Activated T-helper 1 cell treated with anti-CD3 and anti-CD28 coated beads, Interleukin-12 subunit alpha, Interleukin-12 subunit beta, Interleukin-2, Interleukin-4 antibody, amounts not matched to agents 30 ng/mL and 10 ng/mL and 1 ng/mL, durations not matched to agents 14 hours and 24 hours and 36 hours (primary cell): ENCODE measurements around the gene ZNF581. TPM values are rescaled to one million over a fixed set of nuclear protein-coding genes. Genes with fewer than 3 reads are reported as not detected.

Experiments
- DNase-seq: peaks from one replicate; pipeline ENCODE4 v3.0.0; 2021; ENCODE audit warnings: low spot score
- H3K27ac Mint-ChIP-seq: one replicate; pipeline ENCODE4 v1.8.0; 2021; ENCODE audit warnings: mild to moderate bottlenecking, mixed read lengths
- H3K27me3 Mint-ChIP-seq: one replicate; pipeline ENCODE4 v1.8.0; 2022; ENCODE audit warnings: mild to moderate bottlenecking, moderate library complexity, mixed read lengths; ENCODE audit not compliant: insufficient read depth
- H3K36me3 Mint-ChIP-seq: one replicate; pipeline ENCODE4 v1.8.0; 2021; ENCODE audit warnings: low read depth, mixed read lengths
- H3K4me1 Mint-ChIP-seq: one replicate; pipeline ENCODE4 v1.8.0; 2021; ENCODE audit warnings: low read depth, mixed read lengths
- H3K4me3 Mint-ChIP-seq: one replicate; pipeline ENCODE4 v1.8.0; 2021; ENCODE audit warnings: mild to moderate bottlenecking, moderate library complexity, mixed read lengths
- H3K9me3 Mint-ChIP-seq: one replicate; pipeline ENCODE4 v1.8.0; 2021; ENCODE audit warnings: mixed read lengths
- intact Hi-C: fragments of 100-400 bp; cut with micrococcal nuclease; formaldehyde crosslinking; loops from one replicate; pipeline ENCODE4 v1.15.1; 2024
- total RNA-seq: library from RNA; stranded (reverse); gene quantifications from 2 replicates; pipeline ENCODE4 v1.2.3, GENCODE V29; 2022

The ZNF581 gene
- total RNA-seq, 1 donor from 2014 or later, result 36.4 TPM

DNA sequence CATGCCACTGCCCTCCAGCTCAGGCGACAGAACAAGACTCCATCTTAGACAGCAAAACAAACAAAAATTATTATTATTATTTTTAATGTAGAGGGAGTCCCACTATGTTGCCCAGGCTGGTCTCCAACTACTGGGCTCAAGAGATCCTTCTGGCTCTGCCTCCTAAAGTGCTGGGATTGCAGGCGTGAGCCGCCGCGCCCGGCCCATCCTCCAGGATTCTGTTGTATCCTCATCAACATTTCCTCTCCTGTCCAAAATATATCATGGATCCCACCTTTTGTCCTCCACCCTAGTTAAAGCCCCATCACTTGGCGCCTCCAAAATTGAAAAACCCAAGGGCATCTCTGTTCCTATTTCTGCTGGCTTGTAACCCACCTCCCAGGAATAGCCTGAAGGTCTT, 20.3 kb upstream of the ZNF581 start:
- DNase-seq, result no peak
- intact Hi-C loops, result loop anchor here (10.0 kb wide), 1 partner anchor 538 kb away; no protein-coding TSS in a partner anchor
- no peak overlapping the region for H3K27ac Mint-ChIP-seq
- H3K4me1 Mint-ChIP-seq, result peaks cover 46% of the 10 kb centered on the region
- H3K27me3 Mint-ChIP-seq, result peaks cover 10% of the 10 kb centered on the region
- no peaks in the 10 kb centered on the region for H3K9me3 Mint-ChIP-seq
- no peak overlapping the region for H3K4me3 Mint-ChIP-seq
- no peaks in the 10 kb centered on the region for H3K36me3 Mint-ChIP-seq

DNA sequence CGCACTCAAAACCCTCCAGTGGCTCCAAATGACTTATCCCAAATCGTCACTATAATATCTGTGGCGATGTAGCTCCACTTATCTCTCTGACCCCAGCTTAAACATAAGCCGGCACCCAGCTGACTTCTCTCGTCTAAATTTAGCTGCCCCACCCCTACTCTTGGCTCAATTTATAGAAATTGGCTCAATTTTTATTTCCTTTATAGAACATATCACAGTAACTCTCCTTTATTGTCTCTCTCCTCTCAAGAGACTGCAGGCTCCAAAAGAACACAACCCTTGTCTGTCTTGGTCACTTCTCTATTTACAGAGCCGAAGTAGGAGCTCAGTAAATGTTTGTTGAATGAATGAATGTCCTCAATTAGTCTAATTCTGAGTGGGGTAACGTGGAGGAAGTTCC, 19.9 kb upstream of the ZNF581 start:
- intact Hi-C loops, result loop anchor here (10.0 kb wide), 1 partner anchor 539 kb away; no protein-coding TSS in a partner anchor
- H3K9me3 Mint-ChIP-seq, result no peaks in the 10 kb centered on the region
- peaks cover 14% of the 10 kb centered on the region for H3K27me3 Mint-ChIP-seq
- peak overlapping the region; percentile 90 for H3K4me3 Mint-ChIP-seq
- H3K4me1 Mint-ChIP-seq, result peaks cover 46% of the 10 kb centered on the region
- H3K27ac Mint-ChIP-seq, result no peak overlapping the region
- DNase-seq, result no peak
- H3K36me3 Mint-ChIP-seq, result no peaks in the 10 kb centered on the region

DNA sequence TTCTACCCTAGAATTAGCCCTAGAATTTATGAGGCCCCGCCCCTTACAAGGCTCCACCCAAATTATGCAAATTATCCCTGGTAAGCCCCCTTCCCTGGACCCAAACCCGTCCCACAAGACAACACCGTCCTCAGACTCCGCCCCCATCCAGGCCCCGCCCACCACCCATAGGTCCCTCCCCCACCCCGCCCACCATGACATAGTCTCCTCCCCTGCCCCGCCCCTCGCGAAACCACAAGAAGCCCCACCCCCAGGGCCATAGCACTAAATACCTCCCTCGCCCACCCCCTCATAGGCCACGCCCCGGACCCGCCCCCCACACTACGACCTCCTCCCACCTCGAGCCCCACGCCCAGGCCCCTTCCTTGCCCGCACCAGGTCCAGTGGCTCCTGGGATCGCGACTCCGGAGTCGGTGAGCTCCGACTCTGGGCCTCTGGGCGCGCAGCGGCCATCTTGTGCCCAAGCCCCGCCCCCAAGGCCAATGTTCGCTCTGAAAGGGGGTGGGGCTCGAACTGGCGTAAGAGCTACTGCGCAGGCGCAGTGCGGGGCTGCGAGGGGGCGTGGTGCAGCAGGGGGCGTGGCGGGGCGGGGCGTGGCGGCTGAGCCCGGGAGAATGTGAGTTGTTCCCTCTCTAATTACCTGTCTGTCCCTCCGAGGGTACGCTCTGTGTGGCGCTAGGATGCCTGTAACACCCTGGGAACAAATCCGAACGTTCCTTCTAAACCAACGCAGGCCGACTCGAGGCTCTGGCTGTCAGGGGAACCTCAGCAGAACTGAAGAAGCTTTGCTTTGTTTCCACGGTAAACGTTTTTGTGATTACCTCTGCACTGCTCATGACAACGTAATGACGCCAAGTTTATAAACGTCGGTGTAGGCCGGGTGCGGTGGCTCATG, 19.1 kb upstream of the ZNF581 start, which contains the start of gene ZNF784:
Gene ZNF784, minus strand, starts transcription at position 458 of the 895 bp plus-strand sequence. Its CDS starts 5 bp downstream, at position 453.
- Mint-ChIP-seq H3K36me3 (no peaks in the 10 kb centered on the region), H3K27ac (peak within 1 kb of the TSS; percentile 98), H3K27me3 (peaks cover 20% of the 10 kb centered on the region), H3K9me3 (no peaks in the 10 kb centered on the region), H3K4me3 (peak within 1 kb of the TSS; percentile 90), H3K4me1 (peaks cover 46% of the 10 kb centered on the region)
- DNase-seq, result peak; percentile 91
- intact Hi-C loops, result loop anchor here (1.0 to 10.0 kb wide), 10 partner anchors 19 to 1434 kb away; partner anchors contain the start of genes FIZ1, HSPBP1, PPP6R1 and ZNF628

DNA sequence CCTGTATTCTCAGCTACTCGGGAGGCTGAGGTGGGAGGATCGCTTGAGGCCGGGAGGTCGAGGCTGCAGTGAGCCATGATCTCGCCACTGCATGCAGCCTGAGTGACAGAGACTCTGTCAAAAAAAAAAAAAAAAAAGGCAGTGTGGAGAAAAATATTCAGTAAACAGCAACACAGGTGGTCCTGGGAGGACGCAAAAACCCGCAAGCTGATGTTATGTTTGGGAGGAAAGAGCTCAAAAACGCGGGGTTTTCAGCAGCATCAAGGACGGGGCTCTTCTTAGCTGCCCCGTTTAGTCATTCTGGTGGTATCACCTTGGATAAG, 18.5 kb upstream of the ZNF581 start:
- DNase-seq, result no peak
- intact Hi-C loops, result loop anchor here (10.0 kb wide), 1 partner anchor 540 kb away; no protein-coding TSS in a partner anchor
- peak overlapping the region; percentile 98 for H3K27ac Mint-ChIP-seq
- H3K36me3 Mint-ChIP-seq, result no peaks in the 10 kb centered on the region
- no peaks in the 10 kb centered on the region for H3K9me3 Mint-ChIP-seq
- H3K27me3 Mint-ChIP-seq, result peaks cover 21% of the 10 kb centered on the region
- H3K4me1 Mint-ChIP-seq, result peaks cover 46% of the 10 kb centered on the region
- H3K4me3 Mint-ChIP-seq, result peak overlapping the region; percentile 90

DNA sequence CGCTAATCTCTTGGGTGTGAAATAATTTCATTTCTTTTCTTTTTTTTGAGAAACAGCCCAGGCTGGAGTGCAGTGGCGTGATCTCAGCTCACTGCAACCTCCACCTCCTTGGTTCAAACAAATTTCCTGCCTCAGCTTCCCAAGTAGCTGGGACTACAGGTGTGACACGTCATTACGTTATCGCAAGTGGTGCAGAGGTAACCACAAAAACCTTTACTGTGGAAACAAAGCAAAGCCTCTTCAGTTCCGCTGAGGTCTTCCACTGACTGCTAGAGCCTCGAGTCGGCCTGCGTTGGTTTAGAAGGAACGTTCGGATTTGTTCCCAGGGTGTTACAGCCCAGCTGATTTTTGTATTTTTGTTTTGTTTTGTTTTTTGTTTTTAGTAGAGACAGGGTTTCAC, 17.1 kb upstream of the ZNF581 start:
- Mint-ChIP-seq H3K27ac (peak overlapping the region; percentile 87), H3K4me3 (peak overlapping the region; percentile 75), H3K4me1 (peaks cover 35% of the 10 kb centered on the region), H3K36me3 (no peaks in the 10 kb centered on the region), H3K9me3 (no peaks in the 10 kb centered on the region), H3K27me3 (peaks cover 24% of the 10 kb centered on the region)
- intact Hi-C loops, result loop anchor here (1.0 to 10.0 kb wide), 4 partner anchors 8 to 542 kb away; partner anchors contain the start of genes EPN1 and ZNF580
- peak; percentile 76 for DNase-seq

DNA sequence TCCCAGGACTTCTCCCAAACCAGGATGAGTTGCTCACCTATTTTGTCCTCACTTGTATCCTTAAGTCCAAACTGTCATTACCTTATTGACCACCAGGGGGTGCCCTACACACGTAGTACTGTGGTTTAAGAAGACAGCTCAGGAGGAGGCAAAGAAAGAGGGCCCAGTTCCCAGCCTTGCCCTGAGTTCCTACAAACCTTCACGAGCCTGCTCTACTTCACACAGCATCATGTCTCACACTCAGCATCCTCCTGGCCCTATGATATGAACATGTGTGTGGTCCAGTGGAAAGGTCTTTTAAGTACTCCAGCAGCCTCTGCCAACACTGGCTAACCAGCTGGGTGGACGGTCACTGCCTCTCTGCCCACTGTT, 11.0 kb upstream of the ZNF581 start:
- peaks cover 19% of the 10 kb centered on the region for H3K36me3 Mint-ChIP-seq
- peak; percentile 82 for DNase-seq
- H3K27ac Mint-ChIP-seq, result peak overlapping the region; percentile 68
- peaks cover 20% of the 10 kb centered on the region for H3K27me3 Mint-ChIP-seq
- no peaks in the 10 kb centered on the region for H3K9me3 Mint-ChIP-seq
- peaks cover 47% of the 10 kb centered on the region for H3K4me1 Mint-ChIP-seq
- intact Hi-C loops, result loop anchor here (1.0 kb wide), 1 partner anchor 115 kb away; no protein-coding TSS in a partner anchor
- no peak overlapping the region for H3K4me3 Mint-ChIP-seq

DNA sequence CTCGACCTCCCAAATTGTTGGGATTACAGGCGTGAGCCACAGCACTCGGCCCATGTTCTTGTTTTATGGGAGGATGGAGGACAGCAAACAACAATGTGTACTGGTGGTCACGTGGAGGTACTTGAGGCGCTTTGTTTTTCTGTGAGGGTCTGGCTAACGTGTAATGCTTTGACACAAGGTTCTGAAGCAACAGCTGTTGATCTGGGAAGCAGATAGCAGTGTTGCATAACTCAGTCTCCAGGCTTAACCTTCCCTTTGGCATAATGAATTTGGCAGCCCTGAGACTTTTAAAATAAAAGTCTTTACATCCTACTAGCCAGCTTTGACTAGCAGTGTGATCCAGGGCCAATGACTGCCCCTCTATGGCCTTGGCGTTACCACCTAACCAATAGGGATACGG, 9.6 kb upstream of the ZNF581 start:
- peaks cover 56% of the 10 kb centered on the region for H3K4me1 Mint-ChIP-seq
- no peak overlapping the region for H3K27ac Mint-ChIP-seq
- intact Hi-C loops, result loop anchor here (1.0 to 2.0 kb wide), 4 partner anchors 8 to 157 kb away; partner anchors contain the start of genes EPN1 and ZNF579

DNA sequence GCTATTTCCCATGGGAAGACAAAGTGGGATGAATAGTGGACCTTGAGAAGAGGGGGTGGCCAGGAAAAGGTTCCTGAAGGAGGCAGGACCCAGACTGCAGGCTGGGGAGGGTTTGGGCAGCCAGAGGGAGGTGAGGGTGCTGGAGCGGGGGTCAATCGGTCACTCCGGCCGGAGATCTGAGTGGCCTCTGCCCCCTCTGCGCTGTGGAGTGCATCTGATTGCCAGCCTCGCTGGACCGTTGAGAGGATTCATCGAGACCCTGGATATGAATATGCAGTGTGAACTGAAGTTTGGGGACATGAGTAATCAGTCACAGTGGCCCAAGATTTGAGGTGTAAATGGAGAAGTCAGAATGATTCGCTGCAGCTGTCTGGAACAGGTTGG, 8.1 kb upstream of the ZNF581 start:
- Mint-ChIP-seq H3K27ac (peak overlapping the region; percentile 100), H3K4me3 (peak overlapping the region; percentile 100), H3K4me1 (peaks cover 59% of the 10 kb centered on the region), H3K36me3 (peaks cover 29% of the 10 kb centered on the region), H3K9me3 (no peaks in the 10 kb centered on the region), H3K27me3 (peaks cover 6% of the 10 kb centered on the region)
- intact Hi-C loops, result loop anchor here (1.0 to 2.0 kb wide), 4 partner anchors 8 to 680 kb away; partner anchors contain the start of genes EPN1, ZNF579 and ZNF581
- no peak for DNase-seq

More for the DNA sequence above, 9.6 kb upstream of the ZNF581 start:
- DNase-seq, result no peak
- Mint-ChIP-seq H3K9me3 (no peaks in the 10 kb centered on the region), H3K4me3 (no peak overlapping the region), H3K36me3 (peaks cover 26% of the 10 kb centered on the region), H3K27me3 (peaks cover 12% of the 10 kb centered on the region)

DNA sequence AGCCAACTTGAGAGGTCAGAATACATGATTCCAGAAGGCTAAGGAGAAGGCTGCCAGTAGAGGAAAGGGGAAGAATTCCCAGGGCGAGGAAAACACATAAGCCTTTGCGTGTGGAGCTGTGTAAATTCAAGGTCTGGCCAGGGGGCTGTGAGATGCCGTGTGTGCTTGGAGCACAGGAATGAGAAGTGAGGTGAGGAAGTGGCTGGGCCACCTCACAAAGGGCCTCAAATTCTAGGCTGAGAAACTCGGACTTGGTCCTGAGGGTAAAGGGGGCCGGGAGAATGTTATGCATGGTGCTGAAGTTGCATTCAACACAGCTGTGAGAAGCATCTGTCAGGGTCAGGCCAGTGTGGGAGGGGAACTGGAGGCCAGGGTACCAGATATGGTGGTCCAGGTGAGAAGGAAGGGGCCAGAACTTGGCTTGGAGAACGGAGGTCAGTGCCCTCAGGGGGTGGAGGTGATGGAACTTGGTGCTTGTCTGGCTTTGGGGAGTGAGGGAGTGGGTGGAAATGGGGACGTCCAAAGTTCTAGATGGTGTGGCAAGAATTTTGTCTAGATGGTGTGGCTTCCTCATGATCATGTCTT, 7.5 kb upstream of the ZNF581 start:
- no peaks in the 10 kb centered on the region for H3K9me3 Mint-ChIP-seq
- intact Hi-C loops, result loop anchor here (1.0 to 2.0 kb wide), 4 partner anchors 7 to 679 kb away; partner anchors contain the start of genes EPN1, ZNF579 and ZNF581
- peak overlapping the region; percentile 100 for H3K4me3 Mint-ChIP-seq
- H3K27ac Mint-ChIP-seq, result peak overlapping the region; percentile 100
- H3K27me3 Mint-ChIP-seq, result peaks cover 6% of the 10 kb centered on the region
- no peak for DNase-seq
- H3K4me1 Mint-ChIP-seq, result peaks cover 59% of the 10 kb centered on the region
- H3K36me3 Mint-ChIP-seq, result peaks cover 29% of the 10 kb centered on the region

DNA sequence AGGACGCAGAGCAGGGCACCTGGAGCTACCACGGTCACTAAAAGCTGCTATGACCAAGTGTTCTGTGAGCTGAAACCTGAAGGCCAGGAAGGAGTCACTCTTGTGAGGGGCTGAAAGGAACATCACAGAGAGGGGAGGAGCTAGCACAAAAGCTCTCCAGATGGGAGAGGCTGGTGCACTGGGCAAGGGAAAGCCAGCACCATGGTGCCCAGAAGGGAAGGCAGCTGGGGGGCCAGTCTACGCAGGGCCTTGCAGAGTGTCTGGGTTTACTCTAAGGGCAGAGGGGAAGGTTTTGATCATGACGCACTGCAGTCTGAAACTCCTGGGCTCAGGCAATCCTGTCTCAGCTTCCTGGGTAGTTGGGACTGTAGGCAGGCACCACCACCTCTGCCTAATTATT, 6.7 kb upstream of the ZNF581 start:
- Mint-ChIP-seq H3K27ac (peak overlapping the region; percentile 100), H3K27me3 (no peaks in the 10 kb centered on the region), H3K4me1 (peaks cover 59% of the 10 kb centered on the region), H3K36me3 (peaks cover 31% of the 10 kb centered on the region), H3K4me3 (peak overlapping the region; percentile 100), H3K9me3 (no peaks in the 10 kb centered on the region)
- intact Hi-C loops, result no loop called here
- no peak for DNase-seq

DNA sequence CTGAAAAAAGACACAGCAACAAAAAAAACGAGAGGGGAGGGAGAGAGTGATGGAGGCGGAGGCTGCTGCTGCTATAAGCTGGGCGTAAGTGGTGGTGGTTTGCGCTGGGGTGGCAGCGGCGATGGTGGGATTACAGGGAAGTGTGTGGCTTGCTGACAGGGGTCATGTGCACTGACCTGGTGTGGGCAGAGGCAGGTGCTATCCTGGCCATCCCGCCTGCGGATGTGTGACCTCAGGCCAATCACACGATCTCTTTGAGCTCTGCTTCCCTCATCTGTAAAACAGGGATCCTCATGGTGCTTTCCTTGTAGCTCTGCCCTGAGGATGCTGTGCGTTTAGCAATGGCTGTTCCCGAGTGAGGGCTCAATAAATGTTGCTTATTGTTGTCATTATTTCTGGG, 5.9 kb upstream of the ZNF581 start:
- DNase-seq, result no peak
- no peaks in the 10 kb centered on the region for H3K27me3 Mint-ChIP-seq
- peak overlapping the region; percentile 84 for H3K27ac Mint-ChIP-seq
- intact Hi-C loops, result no loop called here
- peaks cover 56% of the 10 kb centered on the region for H3K4me1 Mint-ChIP-seq
- H3K4me3 Mint-ChIP-seq, result peak overlapping the region; percentile 64
- H3K36me3 Mint-ChIP-seq, result peaks cover 35% of the 10 kb centered on the region
- no peaks in the 10 kb centered on the region for H3K9me3 Mint-ChIP-seq

DNA sequence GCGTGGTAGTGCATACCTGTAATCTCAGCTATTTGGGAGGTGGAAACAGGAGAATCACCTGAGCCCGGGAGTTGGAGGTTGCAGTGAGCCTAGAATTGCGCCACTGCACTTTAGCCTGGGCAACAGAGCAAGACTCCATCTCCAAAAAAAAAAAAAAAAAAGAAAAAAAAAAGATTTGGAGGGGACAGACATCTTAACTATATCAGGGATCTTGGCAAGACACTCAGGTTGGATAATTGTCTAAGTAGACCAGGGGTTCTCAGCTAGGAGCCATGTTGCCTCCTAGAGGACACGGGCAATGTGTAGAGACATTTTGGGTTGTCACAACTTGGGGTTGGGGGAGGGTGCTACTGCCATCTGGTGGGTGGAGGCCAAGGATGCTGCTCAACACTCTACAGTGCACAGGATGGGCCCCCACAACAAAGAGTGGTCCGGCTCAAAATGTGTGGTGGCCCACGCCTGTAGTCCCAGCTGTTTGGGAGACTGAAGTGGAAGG, 4.5 kb upstream of the ZNF581 start:
- Mint-ChIP-seq H3K27me3 (no peaks in the 10 kb centered on the region), H3K27ac (peak overlapping the region; percentile 70), H3K36me3 (peaks cover 40% of the 10 kb centered on the region), H3K4me1 (peaks cover 57% of the 10 kb centered on the region), H3K4me3 (peak overlapping the region; percentile 67), H3K9me3 (no peaks in the 10 kb centered on the region)
- peak; percentile 44 for DNase-seq
- intact Hi-C loops, result no loop called here
